Right lobe of liver (tissue), 4 donors: Measurements from ENCODE around the gene DUSP15.

Experiments used
- CTCF ChIP-seq, 4 donors: fragments of 200-600 bp in 3 of 4; fragments of 450-650 bp in 1 of 4; IDR thresholded peaks; one replicate each; pipeline versions ENCODE4 v1.5.1 to v1.8.0; 2016 to 2022; ENCODE audit warnings: antibody characterized with exemption in 4 of 4, mild to moderate bottlenecking in 2 of 4
- POLR2A ChIP-seq: fragments of 450-650 bp; IDR thresholded peaks from one replicate; pipeline ENCODE4 v1.6.1; 2017; ENCODE audit warnings: antibody characterized with exemption, mild to moderate bottlenecking
- donor health status: DM: no; HTN: no; CAD: no.
- donor health status: DM: no; HTN: no; CAD: no.
- donor health status: DM: no; HTN: yes; CAD: no.

GRCh38 chr20:31816221-31816620 lies 54.1 kb downstream of the DUSP15 start:
- TF ChIP-seq POLR2A: no peak
- no peak for TF ChIP-seq CTCF (IDR thresholded peaks at IDR 0.05)
